Stomach (tissue), 9 donors: ENCODE data around the gene CENPM. TPM values are rescaled to one million over a fixed set of nuclear protein-coding genes. Genes with fewer than 3 reads are reported as not detected.

Experiments
- DNase-seq, 2 donors: peaks; one replicate each; pipeline versions ENCODE4 v3.0.0 to v3.0.0-alpha.2; 2013 to 2019
- H3K27ac ChIP-seq, 5 donors: fragments of 200-600 bp in 4 of 5; sonication (generic) in 4 of 5; one replicate each; pipeline ENCODE4 v1.5.1; 2013 to 2019; ENCODE audit warnings: mild to moderate bottlenecking in 1 of 5, moderate library complexity in 1 of 5
- H3K27me3 ChIP-seq, 3 donors: fragments of 200-600 bp; sonication (generic); one replicate each; pipeline ENCODE4 v1.5.1; 2017 to 2019; ENCODE audit warnings: mixed run types in 1 of 3
- H3K36me3 ChIP-seq, 4 donors: fragments of 200-600 bp; sonication (generic); 1 replicate in 3 of 4; 2 replicates in 1 of 4; pipeline ENCODE4 v1.5.1; 2016 to 2019
- H3K4me1 ChIP-seq, 4 donors: fragments of 200-600 bp; sonication (generic); one replicate each; pipeline ENCODE4 v1.5.1; 2016 to 2019
- H3K4me3 ChIP-seq, 4 donors: fragments of 200-600 bp; sonication (generic) in 3 of 4; one replicate each; pipeline ENCODE4 v1.5.1; 2016 to 2019; ENCODE audit warnings: mild to moderate bottlenecking in 1 of 4
- H3K9me3 ChIP-seq, 4 donors: fragments of 200-600 bp; sonication (generic); one replicate each; pipeline ENCODE4 v1.5.1; 2016 to 2019
- EP300 ChIP-seq: sonication (generic); formaldehyde crosslinking; IDR thresholded peaks from one replicate; pipeline ENCODE4 v1.6.1; 2017; ENCODE audit warnings: antibody characterized with exemption
- POLR2A ChIP-seq, 4 donors: fragments of 450-650 bp; IDR thresholded peaks; one replicate each; pipeline ENCODE4 v1.6.1; 2016; ENCODE audit warnings: antibody characterized with exemption in 4 of 4, control low read depth in 2 of 4, mild to moderate bottlenecking in 1 of 4, moderate library complexity in 1 of 4
- POLR2AphosphoS5 ChIP-seq, 3 donors: sonication (generic); formaldehyde crosslinking; IDR thresholded peaks; one replicate each; pipeline ENCODE4 v1.6.1; 2016; ENCODE audit warnings: antibody characterized with exemption in 3 of 3
- WGBS, 5 donors: extraction: QIAGEN DNeasy Blood & Tissue Kit in 3 of 5; methylation state at CpG; one replicate each; pipeline versions ENCODE4 v1.1.5 to v1.1.7; 2013 to 2018; 5-methylcytosine and 5-hydroxymethylcytosine counted together
- intact Hi-C: fragments of 100-400 bp; cut with DNase I; formaldehyde crosslinking; loops from one replicate; pipeline ENCODE4 v1.15.1; 2023; ENCODE audit warnings: low total_unique reads
- polyA plus RNA-seq, 3 donors: library from polyadenylated mRNA; stranded (reverse); fragments of 200-250 nt; gene quantifications; one replicate each; pipeline ENCODE4 v1.2.3, GENCODE V29; 2013
- total RNA-seq, 5 donors: library from RNA; depleted of rRNA; stranded (reverse); fragments of >200 nt; gene quantifications; one replicate each; pipeline versions ENCODE4 v1.1.0 to v1.2.3, GENCODE V29; 2014 to 2016
- TF ChIP-seq, protein P1 (sequence below), 7 experiments: fragments of 450-650 bp in 4 of 7; fragments of 200-600 bp in 3 of 7; sonication (generic) in 3 of 7; IDR thresholded peaks; one replicate each; pipeline ENCODE4 v1.5.1; 2016 to 2019; ENCODE audit warnings: antibody characterized with exemption in 7 of 7, control low read depth in 2 of 7, mild to moderate bottlenecking in 1 of 7
- donor health status: healthy with polysubstance abuse.
- donor health status: Bipolar disorder and iron deficiency.
- donor health status: healthy.

Gene CENPM
- total and polyA plus RNA-seq, 8 donors = 6.1 to 64.3 (median 15.8) TPM; not detected in 1

- intact Hi-C loops = no loop called here
- Histone ChIP-seq H3K27ac (no peak overlapping the region), H3K36me3 (no peaks in the 10 kb centered on the region), H3K9me3 (no peaks in the 10 kb centered on the region), H3K4me3 (peak overlapping the region in 2 of 4 donors; percentile 16 to 47), H3K27me3 (peaks cover 13 to 100% (median 87%) of the 10 kb centered on the region in 3 donors), H3K4me1 (peaks cover 35 to 61% (median 52%) of the 10 kb centered on the region in 4 donors)
- no peak for TF ChIP-seq POLR2AphosphoS5 (IDR thresholded peaks at IDR 0.05)
- no peak for TF ChIP-seq EP300
- TF ChIP-seq, protein P1, sequence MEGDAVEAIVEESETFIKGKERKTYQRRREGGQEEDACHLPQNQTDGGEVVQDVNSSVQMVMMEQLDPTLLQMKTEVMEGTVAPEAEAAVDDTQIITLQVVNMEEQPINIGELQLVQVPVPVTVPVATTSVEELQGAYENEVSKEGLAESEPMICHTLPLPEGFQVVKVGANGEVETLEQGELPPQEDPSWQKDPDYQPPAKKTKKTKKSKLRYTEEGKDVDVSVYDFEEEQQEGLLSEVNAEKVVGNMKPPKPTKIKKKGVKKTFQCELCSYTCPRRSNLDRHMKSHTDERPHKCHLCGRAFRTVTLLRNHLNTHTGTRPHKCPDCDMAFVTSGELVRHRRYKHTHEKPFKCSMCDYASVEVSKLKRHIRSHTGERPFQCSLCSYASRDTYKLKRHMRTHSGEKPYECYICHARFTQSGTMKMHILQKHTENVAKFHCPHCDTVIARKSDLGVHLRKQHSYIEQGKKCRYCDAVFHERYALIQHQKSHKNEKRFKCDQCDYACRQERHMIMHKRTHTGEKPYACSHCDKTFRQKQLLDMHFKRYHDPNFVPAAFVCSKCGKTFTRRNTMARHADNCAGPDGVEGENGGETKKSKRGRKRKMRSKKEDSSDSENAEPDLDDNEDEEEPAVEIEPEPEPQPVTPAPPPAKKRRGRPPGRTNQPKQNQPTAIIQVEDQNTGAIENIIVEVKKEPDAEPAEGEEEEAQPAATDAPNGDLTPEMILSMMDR (IDR thresholded peaks at IDR 0.05) = no peak
- no peak for TF ChIP-seq POLR2A (IDR thresholded peaks at IDR 0.05)
- WGBS, 5 donors = 2 to 11% (median 4%) methylated on average over 14 to 79 of the region's 79 CpGs
- no peak for DNase-seq
Measured at GRCh38 chr22:41913842-41914534, 33.0 kb downstream of the CENPM start.

DNA sequence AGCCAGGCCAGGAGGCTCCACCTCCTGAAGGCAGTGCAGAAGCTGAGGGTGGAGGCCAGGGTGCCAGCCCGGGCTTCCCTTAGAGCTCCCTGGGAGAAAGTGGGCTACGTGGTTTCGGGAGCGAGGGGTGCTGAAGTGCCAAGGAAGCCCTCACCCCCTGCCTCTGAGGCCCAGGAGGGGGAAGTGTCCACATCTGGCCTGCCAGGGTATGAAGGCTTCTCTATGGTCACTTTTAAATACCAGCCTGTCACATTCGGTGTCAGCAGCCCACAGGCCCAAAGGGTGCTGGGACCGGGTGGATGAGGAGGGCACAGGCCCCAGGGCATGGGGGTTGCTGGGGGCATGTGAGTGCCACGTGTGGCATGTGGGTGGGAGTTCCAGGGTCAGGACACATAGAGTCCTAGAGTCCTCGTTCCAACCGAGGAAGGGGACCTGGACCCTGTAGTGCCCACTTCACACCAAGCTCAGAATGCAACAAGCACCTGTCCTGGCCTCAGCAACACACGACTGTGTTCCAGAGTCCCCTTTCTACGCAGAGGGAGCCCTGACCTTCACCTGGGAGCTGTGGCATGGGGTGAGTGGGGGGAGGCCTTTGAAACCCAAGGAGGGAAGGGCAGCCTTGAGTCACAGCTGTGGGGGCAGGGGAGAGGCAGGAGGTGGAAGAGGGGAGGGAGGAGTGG, 33.8 kb downstream of the CENPM start:
- 66 to 75% (median 72%) methylated on average over 9 to 11 of the region's 11 CpGs for WGBS, 5 donors
- Histone ChIP-seq H3K27ac (no peak overlapping the region), H3K27me3 (peaks cover 13 to 96% (median 84%) of the 10 kb centered on the region in 3 donors), H3K4me1 (peaks cover 34 to 61% (median 53%) of the 10 kb centered on the region in 4 donors), H3K9me3 (no peaks in the 10 kb centered on the region), H3K4me3 (peak overlapping the region in 1 of 4 donors; percentile 16), H3K36me3 (no peaks in the 10 kb centered on the region)
- intact Hi-C loops = no loop called here
- no peak for DNase-seq
- TF ChIP-seq POLR2AphosphoS5 (IDR thresholded peaks at IDR 0.05) (no peak), POLR2A (IDR thresholded peaks at IDR 0.05) (no peak), EP300 (no peak)
- TF ChIP-seq, protein P1 (IDR thresholded peaks at IDR 0.05) = no peak

GRCh38 chr22:41912338-41913039, 34.5 kb downstream of the CENPM start:
- Histone ChIP-seq H3K4me1 (peaks cover 34 to 59% (median 48%) of the 10 kb centered on the region in 4 donors), H3K36me3 (peaks cover 0 to 5% (median 4%) of the 10 kb centered on the region in 4 donors), H3K27ac (no peak overlapping the region), H3K4me3 (no peak overlapping the region), H3K9me3 (no peaks in the 10 kb centered on the region), H3K27me3 (peaks cover 13 to 89% (median 80%) of the 10 kb centered on the region in 3 donors)
- intact Hi-C loops = no loop called here
- no peak for TF ChIP-seq EP300
- no peak for TF ChIP-seq POLR2A (IDR thresholded peaks at IDR 0.05)
- no peak for TF ChIP-seq POLR2AphosphoS5 (IDR thresholded peaks at IDR 0.05)
- TF ChIP-seq, protein P1 (IDR thresholded peaks at IDR 0.05) = no peak
- 74 to 85% (median 84%) methylated on average over 6 to 9 of the region's 9 CpGs for WGBS, 5 donors
- DNase-seq = no peak

DNA sequence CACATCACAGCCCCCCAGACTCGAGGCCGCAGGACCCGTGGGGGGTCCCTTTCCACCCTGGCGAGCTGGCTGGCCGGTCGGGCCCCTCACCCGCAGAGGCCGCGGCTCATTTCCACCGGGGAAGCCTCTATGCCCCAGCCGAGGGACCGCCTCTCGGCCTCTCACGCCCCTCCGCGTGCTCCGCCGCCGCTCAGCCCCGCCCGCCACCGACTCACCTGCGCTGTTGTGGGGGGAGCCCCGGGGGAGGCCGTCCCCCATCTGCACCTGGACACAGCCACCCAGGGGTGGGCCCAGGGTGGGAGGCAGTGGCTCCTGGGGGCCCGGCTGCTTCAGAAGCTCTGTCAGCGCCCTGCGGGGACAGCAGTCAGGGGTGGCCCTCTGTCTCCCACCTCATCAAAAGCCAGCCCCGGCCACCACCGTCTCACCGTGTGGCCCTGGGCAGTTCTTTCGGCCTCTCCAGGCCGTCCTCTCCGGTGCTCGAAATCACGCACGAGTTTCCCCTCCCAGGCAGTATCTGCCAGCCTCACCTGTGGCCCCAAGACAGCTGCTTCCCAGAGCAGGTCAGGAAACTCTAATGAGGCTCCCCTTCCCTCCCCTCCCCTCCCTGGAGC, 35.8 kb downstream of the CENPM start:
- Histone ChIP-seq H3K36me3 (peaks cover 0 to 19% (median 17%) of the 10 kb centered on the region in 4 donors), H3K27ac (no peak overlapping the region), H3K4me1 (peaks cover 34 to 59% (median 48%) of the 10 kb centered on the region in 4 donors), H3K27me3 (peaks cover 13 to 75% (median 67%) of the 10 kb centered on the region in 3 donors), H3K4me3 (peak overlapping the region; percentile 27 to 49 (median 36)), H3K9me3 (no peaks in the 10 kb centered on the region)
- WGBS, 5 donors = 7 to 23% (median 14%) methylated on average over 20 to 37 of the region's 37 CpGs
- DNase-seq = no peak
- no peak for TF ChIP-seq POLR2AphosphoS5 (IDR thresholded peaks at IDR 0.05)
- no peak for TF ChIP-seq POLR2A (IDR thresholded peaks at IDR 0.05)
- no peak for TF ChIP-seq EP300
- TF ChIP-seq, protein P1 (IDR thresholded peaks at IDR 0.05) = no peak
- intact Hi-C loops = no loop called here
